CD14-positive monocyte (primary cell): ENCODE results near the gene APCDD1L. TPM values are rescaled to one million over a fixed set of nuclear protein-coding genes. Genes with fewer than 3 reads are reported as not detected.

Experiments used
- DNase-seq, 3 donors: peaks; one replicate each; pipeline ENCODE4 v3.0.0-alpha.2; 2011 to 2022
- H2AFZ ChIP-seq: 2 replicates; pipeline ENCODE4 v1.6.0; 2012; ENCODE audit warnings: mild to moderate bottlenecking, low read depth, low read length, inconsistent platforms; ENCODE audit not compliant: insufficient read depth, poor library complexity, severe bottlenecking
- H3K27ac ChIP-seq, 2 donors: 1 replicate in 1 of 2; 2 replicates in 1 of 2; pipeline ENCODE4 v1.5.1; 2012 to 2013; ENCODE audit warnings: low read length in 2 of 2, control low read depth in 1 of 2, inconsistent platforms in 1 of 2, low read depth in 1 of 2, mild to moderate bottlenecking in 1 of 2
- H3K27me3 ChIP-seq, 2 donors: one replicate each; pipeline versions ENCODE4 v1.6.0 to v1.6.1; 2011 to 2013; ENCODE audit warnings: low read length in 2 of 2; ENCODE audit not compliant: control insufficient read depth in 2 of 2, insufficient read depth in 2 of 2
- H3K36me3 ChIP-seq, 2 donors: replicated peaks in 1 of 2; 1 replicate in 1 of 2; 2 replicates in 1 of 2; pipeline versions ENCODE4 v1.5.1 to v1.6.1; 2012 to 2013; ENCODE audit warnings: low read length in 2 of 2, control low read depth in 1 of 2, inconsistent platforms in 1 of 2, mild to moderate bottlenecking in 1 of 2; ENCODE audit not compliant: insufficient read depth in 2 of 2, control insufficient read depth in 1 of 2
- H3K4me1 ChIP-seq, 2 donors: 1 replicate in 1 of 2; 2 replicates in 1 of 2; pipeline versions ENCODE4 v1.5.1 to v1.6.1; 2012 to 2013; ENCODE audit warnings: low read length in 2 of 2, control low read depth in 1 of 2, inconsistent platforms in 1 of 2, mild to moderate bottlenecking in 1 of 2, moderate library complexity in 1 of 2; ENCODE audit not compliant: insufficient read depth in 2 of 2, control insufficient read depth in 1 of 2
- H3K4me2 ChIP-seq: replicated peaks from 2 replicates; pipeline ENCODE3; 2012; ENCODE audit warnings: low read length, moderate library complexity, mild to moderate bottlenecking; ENCODE audit not compliant: poor library complexity, severe bottlenecking; ENCODE audit errors: extremely low read depth
- H3K4me3 ChIP-seq, 3 experiments: fragments of 200-600 bp in 1 of 3; sonication (generic) in 1 of 3; replicated peaks in 1 of 3; 1 replicate in 2 of 3; 2 replicates in 1 of 3; pipeline ENCODE4 v1.5.1; 2011 to 2013; ENCODE audit warnings: low read length in 3 of 3, mild to moderate bottlenecking in 3 of 3, control low read depth in 2 of 3, low read depth in 2 of 3, inconsistent platforms in 1 of 3, moderate library complexity in 1 of 3
- H3K79me2 ChIP-seq: 2 replicates; pipeline ENCODE4 v1.6.0; 2012; ENCODE audit warnings: mild to moderate bottlenecking, control low read depth, inconsistent platforms, low read length, moderate library complexity; ENCODE audit not compliant: insufficient read depth
- H3K9ac ChIP-seq: 2 replicates; pipeline ENCODE4 v1.6.0; 2017; ENCODE audit warnings: low read length, mild to moderate bottlenecking; ENCODE audit not compliant: insufficient read depth, poor library complexity, severe bottlenecking
- H3K9me3 ChIP-seq, 2 donors: replicated peaks in 1 of 2; 1 replicate in 1 of 2; 2 replicates in 1 of 2; pipeline versions ENCODE4 v1.5.1 to v1.6.1; 2012 to 2013; ENCODE audit warnings: low read length in 2 of 2, control low read depth in 1 of 2; ENCODE audit not compliant: control insufficient read depth in 1 of 2, insufficient read depth in 1 of 2
- H4K20me1 ChIP-seq: 2 replicates; pipeline ENCODE4 v1.6.0; 2012; ENCODE audit warnings: mild to moderate bottlenecking, low read length, control low read depth, moderate library complexity; ENCODE audit not compliant: insufficient read depth
- H3K27ac Mint-ChIP-seq, 7 donors: one replicate each; pipeline ENCODE4 v1.8.0; 2020; ENCODE audit warnings: mild to moderate bottlenecking in 7 of 7, mixed read lengths in 7 of 7, moderate library complexity in 6 of 7, inconsistent platforms in 2 of 7
- H3K27me3 Mint-ChIP-seq, 3 donors: one replicate each; pipeline ENCODE4 v1.8.0; 2021 to 2022; ENCODE audit warnings: low read depth in 3 of 3, mild to moderate bottlenecking in 3 of 3, mixed read lengths in 3 of 3, moderate library complexity in 3 of 3, inconsistent platforms in 1 of 3
- H3K36me3 Mint-ChIP-seq, 2 donors: one replicate each; pipeline ENCODE4 v1.8.0; 2020; ENCODE audit warnings: mixed read lengths in 2 of 2, inconsistent platforms in 1 of 2, mild to moderate bottlenecking in 1 of 2
- H3K4me1 Mint-ChIP-seq: one replicate; pipeline ENCODE4 v1.8.0; 2020; ENCODE audit warnings: mild to moderate bottlenecking, mixed read lengths
- H3K4me3 Mint-ChIP-seq, 2 donors: one replicate each; pipeline ENCODE4 v1.8.0; 2020; ENCODE audit warnings: mild to moderate bottlenecking in 2 of 2, mixed read lengths in 2 of 2, moderate library complexity in 1 of 2
- H3K9me3 Mint-ChIP-seq, 7 donors: one replicate each; pipeline ENCODE4 v1.8.0; 2020 to 2022; ENCODE audit warnings: mixed read lengths in 7 of 7, mild to moderate bottlenecking in 6 of 7, moderate library complexity in 6 of 7, inconsistent platforms in 2 of 7
- WGBS: methylation state at CpG from one replicate; pipeline ENCODE4 v1.1.5; 2013; ENCODE audit warnings: missing lambda C conversion rate; ENCODE audit not compliant: insufficient coverage; 5-methylcytosine and 5-hydroxymethylcytosine counted together
- intact Hi-C, 2 donors: fragments of 100-400 bp; cut with micrococcal nuclease; formaldehyde crosslinking; loops; one replicate each; pipeline versions ENCODE4 v1.15.0 to v1.15.1; 2023
- polyA plus RNA-seq, 3 donors: library from polyadenylated mRNA; depleted of rRNA in 1 of 3; unstranded in 2 of 3; stranded (reverse) in 1 of 3; fragments of 300-500 nt in 2 of 3; fragments of >200 nt in 1 of 3; fragmentation: Illumina TruSeq in 2 of 3; gene quantifications; 1 replicate in 2 of 3; 2 replicates in 1 of 3; pipeline ENCODE4 v1.2.3, GENCODE V29; 2012 to 2021
- TF ChIP-seq, protein P1 (sequence below): fragments of 200-600 bp; IDR thresholded peaks from one replicate; pipeline ENCODE4 v1.8.0; 2022; ENCODE audit warnings: antibody characterized with exemption, mild to moderate bottlenecking

The APCDD1L gene
- polyA plus RNA-seq, 3 donors, result not detected

DNA sequence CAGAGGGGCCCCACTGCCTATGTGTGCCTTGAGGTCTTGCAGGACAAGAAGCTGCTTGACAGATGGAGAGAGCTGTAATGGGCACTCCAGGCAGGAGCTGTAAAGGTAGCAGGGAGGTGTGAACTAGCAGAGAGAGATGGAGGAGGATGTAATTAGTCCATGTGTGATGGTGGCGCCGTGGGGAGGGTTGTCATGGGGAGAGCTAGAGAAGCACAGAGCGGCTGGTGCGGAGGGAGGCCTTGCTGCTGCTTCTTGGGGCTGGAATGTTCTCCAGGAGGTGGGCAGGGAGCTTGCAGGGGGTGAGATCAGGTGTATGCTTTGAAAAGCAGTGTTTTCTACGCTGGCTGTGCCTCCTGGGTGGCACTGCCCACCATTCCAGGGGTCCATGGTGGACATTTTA, 32.1 kb downstream of the APCDD1L start:
- no peaks in the 10 kb centered on the region for H3K4me1 ChIP-seq
- H2AFZ ChIP-seq, result no peak overlapping the region
- H3K9me3 Mint-ChIP-seq, result peaks cover 5 to 28% (median 21%) of the 10 kb centered on the region in 7 donors

DNA sequence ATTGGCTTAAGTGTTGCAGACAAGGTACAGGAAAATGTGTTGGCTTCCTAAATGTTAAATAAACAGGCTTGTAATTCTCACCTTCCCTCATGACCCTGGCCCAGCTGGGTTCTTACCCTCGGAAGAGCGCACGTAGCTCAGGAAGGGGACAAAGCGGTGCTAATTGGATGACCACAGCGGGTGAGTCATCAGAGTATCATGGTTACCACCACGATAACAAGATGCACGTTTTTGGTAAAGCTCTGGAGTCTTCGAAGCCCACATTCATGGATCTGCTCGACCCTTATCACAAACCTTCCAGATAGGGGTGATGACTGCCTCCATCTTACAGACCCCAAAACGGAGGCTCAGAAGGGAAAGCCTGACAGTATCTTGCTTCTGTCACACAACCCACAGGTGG, 32.8 kb downstream of the APCDD1L start:
- Histone ChIP-seq H3K4me3 (no peak overlapping the region), H3K79me2 (no peaks in the 10 kb centered on the region), H3K36me3 (no peaks in the 10 kb centered on the region), H2AFZ (no peak overlapping the region), H4K20me1 (no peaks in the 10 kb centered on the region), H3K4me1 (no peaks in the 10 kb centered on the region), H3K9ac (no peak overlapping the region), H3K27ac (no peak overlapping the region), H3K27me3 (peaks cover 0 to 12% of the 10 kb centered on the region in 2 donors), H3K9me3 (peaks cover 8 to 20% of the 10 kb centered on the region in 2 donors), H3K4me2 (no peak overlapping the region)
- 85% methylated on average over 10 of the region's 10 CpGs for WGBS
- Mint-ChIP-seq H3K36me3 (no peaks in the 10 kb centered on the region), H3K4me3 (no peak overlapping the region), H3K27me3 (peaks cover 9 to 19% (median 11%) of the 10 kb centered on the region in 3 donors), H3K4me1 (no peaks in the 10 kb centered on the region), H3K9me3 (peaks cover 5 to 31% (median 23%) of the 10 kb centered on the region in 7 donors), H3K27ac (no peak overlapping the region)
- DNase-seq, result no peak
- intact Hi-C loops, result no loop called here
- TF ChIP-seq, protein P1, sequence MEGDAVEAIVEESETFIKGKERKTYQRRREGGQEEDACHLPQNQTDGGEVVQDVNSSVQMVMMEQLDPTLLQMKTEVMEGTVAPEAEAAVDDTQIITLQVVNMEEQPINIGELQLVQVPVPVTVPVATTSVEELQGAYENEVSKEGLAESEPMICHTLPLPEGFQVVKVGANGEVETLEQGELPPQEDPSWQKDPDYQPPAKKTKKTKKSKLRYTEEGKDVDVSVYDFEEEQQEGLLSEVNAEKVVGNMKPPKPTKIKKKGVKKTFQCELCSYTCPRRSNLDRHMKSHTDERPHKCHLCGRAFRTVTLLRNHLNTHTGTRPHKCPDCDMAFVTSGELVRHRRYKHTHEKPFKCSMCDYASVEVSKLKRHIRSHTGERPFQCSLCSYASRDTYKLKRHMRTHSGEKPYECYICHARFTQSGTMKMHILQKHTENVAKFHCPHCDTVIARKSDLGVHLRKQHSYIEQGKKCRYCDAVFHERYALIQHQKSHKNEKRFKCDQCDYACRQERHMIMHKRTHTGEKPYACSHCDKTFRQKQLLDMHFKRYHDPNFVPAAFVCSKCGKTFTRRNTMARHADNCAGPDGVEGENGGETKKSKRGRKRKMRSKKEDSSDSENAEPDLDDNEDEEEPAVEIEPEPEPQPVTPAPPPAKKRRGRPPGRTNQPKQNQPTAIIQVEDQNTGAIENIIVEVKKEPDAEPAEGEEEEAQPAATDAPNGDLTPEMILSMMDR, result no peak

More for the DNA sequence above, 32.1 kb downstream of the APCDD1L start:
- no peaks in the 10 kb centered on the region for H3K79me2 ChIP-seq
- Mint-ChIP-seq H3K4me1 (no peaks in the 10 kb centered on the region), H3K27ac (no peak overlapping the region), H3K4me3 (no peak overlapping the region), H3K36me3 (no peaks in the 10 kb centered on the region), H3K27me3 (peaks cover 9 to 19% (median 11%) of the 10 kb centered on the region in 3 donors)
- peaks cover 8 to 19% of the 10 kb centered on the region in 2 donors for H3K9me3 ChIP-seq
- H3K27ac ChIP-seq, result no peak overlapping the region
- H4K20me1 ChIP-seq, result no peaks in the 10 kb centered on the region
- no peak for DNase-seq
- H3K9ac ChIP-seq, result no peak overlapping the region
- TF ChIP-seq, protein P1, result no peak
- peaks cover 0 to 12% of the 10 kb centered on the region in 2 donors for H3K27me3 ChIP-seq
- H3K4me2 ChIP-seq, result no peak overlapping the region
- no peak overlapping the region for H3K4me3 ChIP-seq
- 79% methylated on average over 4 of the region's 5 CpGs for WGBS
- intact Hi-C loops, result no loop called here
- H3K36me3 ChIP-seq, result no peaks in the 10 kb centered on the region
